GM19035 (cell line): ENCODE measurements around the gene SCUBE3.

Experiments
- ATAC-seq: cut with Tn5 transposase; IDR thresholded peaks from one replicate; pipeline ENCODE4 v1.9.1; 2021; ENCODE audit not compliant: unreplicated experiment

SCUBE3 gene

DNA sequence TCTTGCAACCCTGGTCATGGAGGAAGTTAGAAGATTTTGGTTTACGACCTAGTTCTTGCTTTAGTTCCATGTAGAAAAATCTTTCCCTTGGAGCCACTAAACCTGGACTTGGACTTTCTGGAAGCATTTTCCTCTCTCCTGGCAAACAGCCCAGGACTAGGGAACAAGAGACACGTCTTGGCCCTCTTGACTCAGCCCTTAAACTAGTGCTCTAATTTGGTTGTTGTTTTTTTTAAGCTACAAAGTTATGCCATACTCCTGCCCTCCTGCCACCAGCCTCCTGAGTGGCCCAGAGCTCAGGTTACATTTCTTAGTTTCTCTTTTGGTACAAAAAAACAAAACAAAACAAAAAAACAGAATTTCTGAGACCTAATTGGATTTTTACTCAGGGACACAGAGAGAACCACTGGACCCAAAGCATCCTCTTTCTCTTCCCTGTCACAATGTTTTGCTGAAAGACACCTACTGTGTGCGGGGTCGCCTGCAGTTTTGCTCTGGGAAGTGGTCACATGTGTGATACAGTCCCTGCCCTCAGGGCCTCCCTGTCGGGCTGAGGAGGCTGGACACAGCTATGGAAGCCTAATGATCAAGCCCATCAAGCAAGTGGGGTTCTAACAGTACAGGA lies 32.3 kb upstream of the SCUBE3 start:
- no peak for ATAC-seq

DNA sequence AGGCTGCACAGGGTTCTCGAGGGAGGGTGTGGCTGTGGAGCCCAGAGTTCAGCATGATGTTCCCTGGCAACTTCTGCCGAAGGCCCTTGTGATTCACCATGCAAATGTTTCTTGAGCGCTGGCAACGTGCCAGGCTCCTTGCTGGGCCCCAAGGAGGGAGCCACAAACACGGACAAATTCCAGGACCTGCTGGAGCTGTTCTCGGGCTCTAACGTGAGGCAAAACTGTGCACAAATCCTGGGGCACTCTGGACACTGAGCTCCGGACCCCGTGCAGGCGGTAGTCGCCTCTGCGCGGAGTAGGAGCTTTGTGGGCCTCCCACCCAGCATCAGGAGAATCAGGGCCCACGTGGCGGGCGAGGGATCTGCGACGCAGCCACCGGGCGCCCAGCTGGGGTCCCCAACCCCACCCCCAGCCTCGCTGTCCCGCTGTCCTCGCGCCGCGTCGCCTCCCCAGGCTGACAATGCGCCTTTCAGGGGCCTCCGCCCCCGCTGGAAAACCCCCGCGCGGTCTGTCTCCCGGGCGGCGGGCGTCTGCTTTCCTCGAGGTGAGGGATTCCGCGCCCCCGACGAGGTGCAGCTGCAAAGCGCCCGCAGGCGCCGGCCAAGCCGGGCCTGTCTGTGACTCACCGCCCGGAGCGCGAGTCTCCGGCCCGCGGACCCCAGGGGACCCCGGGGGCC lies 31.7 kb upstream of the SCUBE3 start:
- ATAC-seq: no peak

DNA sequence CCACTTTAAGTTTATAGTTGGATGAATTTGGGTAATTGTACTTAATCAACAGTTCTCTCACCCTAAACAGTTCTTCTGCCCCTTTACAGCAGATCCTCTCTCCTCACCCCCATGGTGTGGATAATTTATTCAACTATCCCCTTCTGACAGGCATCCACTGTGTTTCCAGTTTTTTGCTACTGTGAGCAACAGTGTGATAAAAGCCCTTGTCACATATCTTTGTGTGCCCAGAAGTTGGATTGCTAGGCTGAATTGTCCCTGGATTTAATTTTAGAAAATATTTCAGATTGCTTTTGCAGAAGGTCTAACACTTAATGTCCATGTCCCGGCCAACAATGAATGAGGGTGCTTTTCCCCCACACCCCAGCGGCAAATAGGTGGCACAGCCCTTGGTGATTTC lies 30.5 kb upstream of the SCUBE3 start:
- ATAC-seq: no peak

DNA sequence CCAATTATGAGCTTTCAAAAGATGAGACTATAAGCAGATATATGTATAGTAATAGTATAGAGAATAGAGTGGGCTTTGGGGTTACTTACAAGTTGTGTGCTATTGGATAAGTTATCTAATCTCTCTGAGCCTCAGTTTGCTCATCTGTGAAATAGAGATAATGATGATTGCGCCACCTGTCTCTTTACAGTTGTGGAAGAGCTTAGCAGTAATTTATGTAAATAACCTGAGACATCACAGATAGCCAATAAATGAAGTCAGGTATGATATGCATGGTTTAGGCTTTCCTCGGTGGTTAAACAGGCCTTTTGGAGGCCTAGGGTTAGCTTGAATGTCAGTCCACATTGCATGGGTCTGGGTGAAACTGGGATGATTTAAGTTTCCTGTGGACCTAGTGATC lies 29.8 kb upstream of the SCUBE3 start:
- no peak for ATAC-seq

DNA sequence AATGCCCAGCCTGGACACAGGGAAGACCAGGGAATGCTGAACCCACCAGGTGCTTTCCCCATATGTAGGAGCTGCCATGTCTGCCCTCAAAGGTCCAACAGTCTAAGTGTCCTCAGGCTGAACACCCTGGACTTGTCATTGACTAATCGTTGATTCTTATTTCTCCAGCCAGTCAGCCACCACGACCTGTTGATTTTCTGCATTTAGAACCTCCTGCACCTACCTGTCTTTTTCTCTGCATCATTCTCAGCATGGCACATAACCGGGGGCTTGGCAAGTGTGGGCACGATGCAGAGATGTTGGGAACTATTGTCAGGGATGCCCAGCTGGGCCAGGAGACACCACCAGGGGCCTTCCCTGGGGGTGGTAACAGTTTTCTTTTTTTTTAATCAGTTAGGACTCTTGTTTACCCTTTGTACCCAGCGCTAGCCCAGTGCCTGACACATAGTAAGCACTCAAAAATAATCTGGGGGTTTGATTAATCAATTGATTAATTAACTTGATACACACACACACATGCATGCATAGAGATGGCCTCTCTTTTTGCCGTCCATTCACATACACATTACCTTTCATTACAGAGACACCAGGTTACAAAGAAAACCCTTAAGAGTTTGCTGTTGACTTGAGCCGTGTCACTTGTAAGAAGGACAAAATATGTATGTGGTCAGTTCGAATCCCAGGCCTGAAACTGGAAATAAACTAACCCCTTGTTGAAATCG lies 29.0 kb upstream of the SCUBE3 start:
- no peak for ATAC-seq

DNA sequence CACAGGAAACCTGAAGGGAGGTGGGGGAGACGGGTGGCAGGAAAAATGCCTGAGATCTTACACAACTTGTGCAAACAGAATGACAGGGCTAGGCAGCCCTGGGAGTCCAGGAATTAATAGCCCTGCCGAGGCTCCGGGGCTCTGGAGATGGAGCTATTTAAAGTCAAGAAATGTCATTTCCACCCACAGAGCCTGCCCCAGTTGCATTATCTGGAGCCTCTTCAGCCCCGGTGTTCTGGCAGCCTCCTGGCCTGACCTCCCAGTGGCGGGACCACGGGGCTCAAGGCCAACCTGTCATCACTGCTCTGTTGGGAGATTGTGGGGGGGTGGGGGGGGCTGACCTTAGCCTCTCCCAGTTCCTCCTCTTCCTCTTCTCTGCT lies 28.5 kb upstream of the SCUBE3 start:
- ATAC-seq: no peak

DNA sequence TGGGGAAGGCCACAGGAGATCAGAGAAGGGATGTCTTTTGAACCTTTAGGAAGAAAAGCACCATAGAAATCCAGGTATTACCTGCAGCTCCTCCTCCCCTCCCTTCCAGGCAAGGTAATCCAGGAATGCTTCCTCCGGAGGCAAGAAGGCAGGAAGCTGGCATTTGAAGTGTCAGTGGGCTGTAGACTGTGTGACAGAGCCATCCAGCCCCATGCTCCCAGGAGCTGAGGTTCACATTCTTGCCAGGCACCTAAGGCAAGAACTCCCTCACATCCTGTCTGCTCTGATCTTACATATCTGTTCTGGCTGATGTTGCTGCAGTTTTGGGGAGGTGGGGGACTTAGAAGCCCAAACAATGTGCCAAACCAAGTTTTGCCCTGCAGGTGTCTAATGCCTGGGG lies 27.8 kb upstream of the SCUBE3 start:
- ATAC-seq: no peak

DNA sequence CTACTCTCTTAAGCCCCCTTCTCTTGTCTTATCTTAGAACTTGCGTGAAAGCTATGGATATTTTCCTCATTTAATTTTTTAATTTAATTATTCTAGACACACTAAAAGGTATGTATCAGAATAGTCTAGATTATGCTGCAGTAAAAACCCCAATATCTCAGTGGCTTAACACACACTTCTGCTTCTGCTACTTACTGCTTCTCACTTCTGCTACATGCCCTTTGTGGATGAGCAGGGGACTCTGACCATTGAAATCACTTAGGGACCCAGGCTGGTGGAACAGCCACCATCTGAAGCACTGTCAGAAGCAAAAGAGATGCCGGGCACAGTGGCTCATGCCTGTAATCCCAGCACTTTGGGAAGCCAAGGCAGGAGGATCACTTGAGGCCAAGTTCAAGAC lies 27.2 kb upstream of the SCUBE3 start:
- no peak for ATAC-seq

DNA sequence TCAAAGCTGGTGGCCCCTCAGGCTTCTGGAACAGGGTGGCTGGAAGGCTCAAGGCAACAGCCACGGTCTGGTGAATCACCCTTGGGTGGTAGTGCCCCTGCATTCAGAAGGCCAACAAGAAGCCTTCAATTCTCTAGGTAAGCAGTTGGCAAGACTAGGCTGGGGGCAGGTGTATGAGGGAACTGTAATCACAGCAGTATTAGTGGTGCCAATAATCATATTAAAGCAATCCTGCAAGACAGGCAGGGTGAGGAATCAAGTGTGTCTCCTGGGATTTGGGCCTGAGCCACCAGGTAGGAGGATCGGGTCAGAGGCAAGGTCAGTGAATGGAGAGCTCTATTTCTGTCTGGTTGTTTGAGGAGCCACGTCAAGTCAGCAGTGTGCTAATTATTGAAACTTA lies 24.9 kb upstream of the SCUBE3 start:
- ATAC-seq: no peak

DNA sequence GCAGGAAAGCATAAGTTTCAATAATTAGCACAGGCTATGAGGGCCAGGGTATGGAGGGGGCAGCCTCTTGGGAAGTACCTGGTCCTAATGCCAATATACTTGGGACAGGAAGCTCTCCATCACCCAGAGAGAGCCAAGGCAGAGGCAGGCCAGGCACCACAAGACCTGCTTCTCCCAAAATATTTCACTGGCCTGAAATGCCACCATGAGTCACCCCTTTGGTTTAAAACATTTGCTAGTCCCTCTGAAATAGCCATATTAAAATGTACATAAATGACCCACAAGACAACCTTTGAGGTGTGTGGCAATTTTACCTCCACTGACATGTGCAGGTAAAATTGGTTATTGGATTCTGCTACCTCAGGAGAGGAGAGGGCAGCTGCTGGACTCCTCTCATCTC lies 23.4 kb upstream of the SCUBE3 start:
- ATAC-seq: no peak

DNA sequence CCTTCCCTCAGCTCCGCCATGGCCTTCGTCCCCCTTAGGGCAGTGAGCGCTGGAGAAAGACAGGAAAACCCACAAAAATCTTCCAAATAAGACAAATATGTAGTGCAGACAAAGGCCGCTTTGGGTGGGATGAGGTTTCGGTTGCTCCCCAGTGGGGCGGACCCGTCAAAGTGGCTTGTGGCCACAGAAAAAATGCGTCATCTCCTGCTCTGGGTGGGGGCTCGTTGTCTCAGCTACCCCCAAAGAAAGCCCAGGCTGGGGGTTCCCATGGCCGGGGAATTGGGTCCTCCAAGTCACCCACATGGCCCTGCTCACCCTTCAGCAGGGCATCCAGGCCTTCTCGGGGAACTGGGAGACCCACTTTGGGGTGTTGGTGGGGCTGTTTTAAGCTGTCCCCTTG lies 21.9 kb upstream of the SCUBE3 start:
- no peak for ATAC-seq

DNA sequence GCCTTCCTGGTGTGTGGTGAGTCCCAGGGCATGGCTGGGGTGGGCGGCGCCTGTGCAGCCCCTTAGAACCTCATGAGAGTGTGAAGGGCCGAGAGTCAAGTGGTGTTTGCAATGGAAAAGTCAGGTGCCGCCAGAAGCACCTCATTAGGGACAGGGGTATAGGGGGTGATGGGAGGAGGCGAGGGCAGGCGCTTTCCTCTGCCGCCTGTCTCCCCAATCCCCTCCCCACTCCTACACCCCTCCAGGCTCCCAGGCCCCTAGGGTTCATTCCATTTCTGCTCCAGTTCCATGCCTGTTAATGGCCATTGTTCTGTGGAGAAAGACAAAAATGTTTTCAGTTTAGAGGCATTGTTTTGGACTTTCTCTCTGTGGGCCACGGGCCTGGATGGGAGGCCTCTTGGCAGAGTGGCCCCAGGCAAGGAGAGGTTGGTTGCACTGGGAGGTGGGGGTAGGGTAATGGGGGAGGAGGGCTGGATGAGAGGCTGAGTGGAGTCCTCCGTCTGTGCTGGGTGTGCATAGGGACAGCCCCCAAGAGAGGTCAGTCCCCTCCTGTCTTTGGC lies 21.4 kb upstream of the SCUBE3 start:
- ATAC-seq: no peak

DNA sequence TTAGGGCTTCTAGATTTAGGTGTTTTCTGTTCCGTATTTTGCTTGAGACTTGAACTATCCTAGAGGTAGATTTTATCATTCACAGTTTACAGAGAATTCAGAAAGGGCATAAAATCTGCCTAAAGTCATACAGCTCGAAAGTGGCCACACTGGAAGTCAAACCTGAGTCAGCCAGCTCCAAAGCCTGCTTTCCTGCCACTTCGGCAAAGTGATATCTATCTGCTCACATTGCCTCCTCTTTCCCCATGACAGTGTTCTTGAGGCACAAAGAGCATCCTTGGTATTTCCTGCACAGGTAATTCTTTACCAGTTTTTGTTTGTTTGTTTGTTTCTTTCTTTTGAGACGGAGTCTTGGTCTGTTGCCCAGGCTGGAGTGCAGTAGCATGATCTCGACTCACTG lies 19.4 kb upstream of the SCUBE3 start:
- no peak for ATAC-seq

DNA sequence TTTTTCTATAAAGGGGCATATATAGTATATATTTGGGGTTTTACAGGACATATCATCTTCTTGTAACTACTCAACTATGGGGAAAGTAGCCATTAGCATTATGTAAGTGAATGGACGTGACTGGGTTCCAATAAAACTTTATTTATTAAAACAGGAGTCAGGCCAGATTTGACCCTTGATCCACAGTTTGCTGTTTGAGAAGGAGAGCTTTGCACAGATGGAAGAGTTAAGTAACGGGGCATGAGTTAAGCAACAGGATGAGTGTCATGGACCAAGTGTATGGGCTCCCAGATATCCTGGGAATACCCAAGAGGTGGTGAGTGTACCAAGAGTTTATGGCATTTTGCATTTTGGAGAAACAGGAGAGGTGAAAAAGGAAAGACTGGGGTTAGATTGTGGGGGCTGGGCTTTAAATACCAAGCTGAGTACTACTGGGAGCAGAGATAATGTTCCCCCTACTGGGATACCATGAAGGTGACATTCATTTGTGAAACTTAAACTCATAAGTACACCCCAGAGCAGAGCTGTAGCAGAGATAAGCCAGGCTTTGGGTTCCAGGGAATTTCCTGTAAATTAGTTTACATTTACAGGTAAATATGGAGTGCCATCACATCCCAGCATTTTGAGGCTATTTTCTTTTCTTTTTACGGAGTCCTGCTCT lies 18.5 kb upstream of the SCUBE3 start:
- no peak for ATAC-seq

DNA sequence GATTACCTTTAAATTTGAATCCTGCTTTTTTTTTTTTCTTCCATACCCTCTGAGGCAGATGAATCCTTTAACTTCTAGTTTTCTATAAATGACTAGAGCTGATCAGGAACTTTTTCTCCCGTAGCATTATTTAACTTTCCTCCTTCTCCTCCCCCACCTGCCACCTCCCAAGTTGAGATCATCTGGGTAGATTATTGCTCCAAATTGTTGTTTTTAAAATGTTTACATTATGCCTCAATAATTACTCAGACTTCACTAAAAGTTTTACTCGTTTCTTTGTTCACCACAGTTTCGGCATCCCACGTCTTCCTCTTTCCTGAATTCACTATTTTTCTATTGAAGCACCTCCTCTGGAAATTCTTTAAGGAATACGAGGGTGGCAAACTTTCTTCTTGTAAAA lies 16.6 kb upstream of the SCUBE3 start:
- ATAC-seq: no peak

DNA sequence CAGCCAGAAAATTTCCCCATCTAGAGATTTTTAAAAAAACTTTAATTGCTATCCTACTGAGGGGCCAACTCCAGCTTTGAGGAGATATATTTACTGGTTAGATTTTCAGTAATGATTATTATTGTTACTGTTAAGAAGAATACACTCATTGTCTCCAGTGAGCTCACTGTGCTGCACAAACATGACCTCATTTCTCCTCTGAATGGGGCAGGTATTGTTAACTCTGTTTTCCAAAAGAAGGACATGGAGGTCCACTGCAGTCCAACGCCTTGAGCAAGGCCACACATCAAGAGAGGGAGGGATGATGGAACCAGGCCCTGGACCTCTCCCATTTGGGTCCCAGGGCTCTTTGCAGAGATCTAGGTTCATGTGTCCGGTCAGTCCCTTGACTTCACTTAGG lies 13.9 kb upstream of the SCUBE3 start:
- ATAC-seq: no peak

DNA sequence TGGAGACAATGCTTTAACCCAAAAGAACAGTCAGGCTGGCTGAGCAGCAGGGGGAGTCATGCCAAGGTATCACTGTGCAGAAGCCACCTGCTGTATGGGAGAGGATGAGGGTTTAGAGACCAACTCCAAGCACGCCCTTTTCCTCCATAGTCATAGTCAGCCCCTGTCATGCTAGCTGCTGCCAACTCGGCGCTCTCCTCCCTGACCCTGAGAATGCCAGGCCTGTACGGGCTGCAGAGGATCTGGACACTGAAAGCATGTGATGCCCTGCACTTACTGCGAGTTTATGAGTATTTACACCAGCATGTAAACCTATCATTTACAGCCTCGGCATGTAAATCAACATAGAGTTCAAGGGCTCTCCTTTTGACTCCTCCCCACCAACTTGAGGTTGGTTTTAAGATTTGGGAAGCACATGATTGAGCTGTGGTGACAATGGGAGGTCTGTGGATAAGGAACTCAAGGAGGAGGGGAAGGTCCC lies 11.7 kb upstream of the SCUBE3 start:
- ATAC-seq: no peak

DNA sequence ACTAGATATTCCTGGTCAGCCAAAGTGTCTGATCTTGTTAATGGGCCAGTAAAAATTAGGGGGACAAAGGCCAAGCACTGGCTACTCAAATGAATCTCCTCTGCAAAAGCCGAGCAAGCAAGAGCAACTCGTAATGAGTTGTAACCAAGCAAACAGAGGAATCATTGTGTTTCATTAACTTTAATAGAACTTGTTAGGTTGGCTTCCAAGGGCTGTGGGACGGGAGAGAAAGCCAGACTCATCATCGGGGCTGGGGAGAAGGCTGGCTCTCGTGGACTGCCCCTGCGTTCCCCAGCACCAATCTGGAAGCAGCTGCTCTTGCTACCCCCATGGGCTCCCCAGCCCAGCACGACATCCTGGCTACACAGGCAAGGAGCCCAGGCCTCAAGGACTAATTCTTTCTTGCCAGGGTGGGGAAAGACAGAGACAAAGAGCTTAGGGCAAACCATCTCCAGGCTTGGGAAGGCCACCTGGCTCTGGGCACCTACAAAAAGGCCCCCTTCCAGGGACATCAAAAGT lies 10.5 kb upstream of the SCUBE3 start:
- ATAC-seq: no peak

DNA sequence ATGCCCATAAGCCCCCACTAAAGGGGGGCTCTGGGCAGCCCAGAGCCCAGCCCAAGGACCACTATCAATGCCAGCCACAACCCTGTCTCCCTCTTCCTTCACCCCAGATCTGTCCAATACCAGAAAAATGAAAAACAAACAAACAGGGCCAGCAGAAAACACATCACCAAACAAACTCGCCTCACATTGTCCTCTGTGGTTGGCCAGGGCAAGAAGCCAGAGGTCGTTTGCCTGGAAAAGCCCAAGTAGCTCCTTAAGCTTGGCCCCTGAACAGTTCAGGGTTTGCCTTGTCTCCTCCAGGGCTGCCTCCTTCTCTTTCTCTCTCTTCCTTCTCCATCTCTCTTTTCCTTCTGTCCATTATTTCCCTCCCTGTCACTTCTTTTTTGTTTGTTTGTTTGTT lies 10.1 kb upstream of the SCUBE3 start:
- no peak for ATAC-seq

DNA sequence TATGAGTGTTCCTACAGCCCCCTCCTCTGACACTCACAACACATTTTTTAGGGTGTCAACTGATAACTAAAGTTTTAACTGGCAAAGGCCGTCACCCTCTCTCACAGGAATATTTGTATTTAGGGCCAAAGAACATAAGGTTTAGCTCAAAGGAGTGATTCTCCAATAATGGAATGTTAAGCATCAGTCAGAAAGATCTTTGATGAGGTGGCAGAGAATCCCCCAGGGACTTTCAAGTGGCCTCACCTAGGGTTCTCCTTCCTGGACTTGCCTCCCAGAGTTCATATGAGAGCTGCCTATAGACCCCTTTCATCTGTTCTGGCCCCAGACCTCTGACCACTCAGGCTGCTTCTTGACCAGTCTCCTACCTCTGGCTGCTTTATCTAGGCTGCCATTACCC lies 7.4 kb upstream of the SCUBE3 start:
- no peak for ATAC-seq

DNA sequence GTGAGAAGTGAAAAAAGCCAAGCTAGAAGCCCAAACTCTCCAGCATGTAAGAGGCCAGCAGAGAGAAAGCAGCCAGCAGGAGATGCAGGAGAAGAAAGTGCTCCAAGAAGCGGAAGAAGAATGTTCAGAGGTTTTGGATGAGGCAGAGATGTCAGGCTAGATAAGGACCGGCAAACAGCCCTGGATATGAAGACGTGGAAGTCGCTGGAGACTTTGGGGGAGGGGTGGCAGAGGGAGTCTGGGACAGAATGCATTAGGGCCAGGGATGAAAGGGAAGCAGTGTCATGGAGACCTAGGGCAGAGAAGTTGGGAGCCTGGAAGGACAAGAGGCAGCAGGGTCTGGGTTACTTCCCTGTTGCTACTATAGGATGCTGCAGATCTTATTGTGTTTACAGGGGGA lies 5.3 kb upstream of the SCUBE3 start:
- ATAC-seq: no peak
